ENCODE data around the gene ALPK1. TPM values are rescaled to one million over a fixed set of nuclear protein-coding genes. Genes with fewer than 3 reads are reported as not detected.
A peak's percentile ranks its signal among the peaks of the same experiment; 100 is the strongest.

Gene ALPK1
- polyA plus RNA-seq, 2 of the 4 experiments (the other 2 are of a cell fraction): 3.5 to 15.9 TPM

- TF ChIP-seq, protein P1, sequence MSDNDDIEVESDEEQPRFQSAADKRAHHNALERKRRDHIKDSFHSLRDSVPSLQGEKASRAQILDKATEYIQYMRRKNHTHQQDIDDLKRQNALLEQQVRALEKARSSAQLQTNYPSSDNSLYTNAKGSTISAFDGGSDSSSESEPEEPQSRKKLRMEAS (IDR thresholded peaks at IDR 0.05): no peak
- TF ChIP-seq HEYL (CRISPR knock-in tag; IDR thresholded peaks at IDR 0.05) (no peak), POLR2A (IDR thresholded peaks at IDR 0.05; ENCODE audit: low read length) (no peak), SMC3 (IDR thresholded peaks at IDR 0.05) (no peak), TP53 (CRISPR knock-in tag; IDR thresholded peaks at IDR 0.05) (no peak), REST (IDR thresholded peaks at IDR 0.05) (no peak), PHF8 (IDR thresholded peaks at IDR 0.05; ENCODE audit: borderline replicate concordance, low read depth) (no peak), RNF2 (IDR thresholded peaks at IDR 0.05; ENCODE audit: borderline replicate concordance, low read depth) (no peak), HDAC2 (IDR thresholded peaks at IDR 0.05) (no peak), E2F6 (IDR thresholded peaks at IDR 0.05; ENCODE audit: borderline replicate concordance, low read depth) (no peak), CTCF (IDR thresholded peaks at IDR 0.05) (no peak), CBX2 (IDR thresholded peaks at IDR 0.05; ENCODE audit: borderline replicate concordance, low read depth) (no peak), NR3C1 (IDR thresholded peaks at IDR 0.05) (no peak), CEBPB (IDR thresholded peaks at IDR 0.05) (no peak), EHMT2 (IDR thresholded peaks at IDR 0.05; ENCODE audit: low read depth) (no peak), MAZ (IDR thresholded peaks at IDR 0.05; ENCODE audit: borderline replicate concordance, low read depth, low read length) (no peak), FOSL2 (IDR thresholded peaks at IDR 0.05) (no peak), FOSL2 (CRISPR knock-in tag; IDR thresholded peaks at IDR 0.05) (no peak), RFX5 (IDR thresholded peaks at IDR 0.05) (no peak), NPAS2 (CRISPR knock-in tag; IDR thresholded peaks at IDR 0.05; ENCODE audit: borderline replicate concordance) (no peak), SREBF2 (IDR thresholded peaks at IDR 0.05) (no peak)
- no peak for FAIRE-seq
These were observed 28.4 kb downstream of the ALPK1 start for GRCh38 chr4:112325530-112325929.

DNA sequence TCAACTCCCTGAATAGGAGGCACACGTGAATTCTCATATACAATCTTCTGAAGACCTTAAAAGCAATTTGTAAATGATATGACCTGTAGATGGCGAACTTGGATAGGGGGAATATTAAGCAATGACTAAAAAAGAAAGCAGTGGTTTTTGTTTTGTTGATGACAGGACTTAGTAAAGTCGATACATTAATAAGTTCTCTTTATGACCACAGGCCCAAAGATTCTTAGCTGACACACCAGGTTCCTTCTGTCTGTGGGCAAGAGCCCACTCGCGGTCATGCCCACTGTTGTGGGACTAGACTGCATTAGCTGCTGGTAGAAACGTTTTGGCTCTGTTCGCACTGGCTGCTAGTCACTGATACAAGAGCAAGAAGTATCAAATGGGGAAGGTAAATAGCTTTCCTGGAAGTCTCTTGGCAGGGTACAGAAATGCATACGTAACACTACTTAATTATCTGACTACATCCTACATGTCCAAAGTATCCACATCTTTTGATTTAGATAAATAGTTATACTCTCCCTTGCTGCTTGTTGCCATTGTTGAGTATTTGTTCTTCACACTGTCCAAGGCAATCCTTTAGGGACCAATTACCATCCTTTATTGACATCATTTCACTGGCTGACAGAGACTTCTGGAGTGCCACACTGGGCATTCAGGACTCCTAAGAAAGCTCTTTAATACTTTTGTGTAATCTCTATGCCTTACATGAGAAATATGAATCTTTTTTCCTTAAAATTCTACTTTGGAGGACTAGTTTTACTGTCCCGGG, 31.0 kb downstream of the ALPK1 start:
- no peaks in the 10 kb centered on the region for H3K9me3 ChIP-seq
- ChIA-PET POLR2A (no interaction called here), CTCF (interaction anchor here (0.6 to 7.5 kb wide), 24 partner anchors 10 to 610 kb away, joined by 3 to 69 read pairs (median 3); partner anchors contain the start of gene TIFA)
- DNase-seq (ENCODE audit: low read depth in 1 of 2, low spot score in 1 of 2): peak in 1 of 2 experiments; percentile 27
- no peak overlapping the region for H3K27ac ChIP-seq
- no peaks in the 10 kb centered on the region for H3K4me1 ChIP-seq
- TF ChIP-seq CTCF (IDR thresholded peaks at IDR 0.05) (peak; percentile 51), EHMT2 (IDR thresholded peaks at IDR 0.05; ENCODE audit: low read depth) (no peak), KDM5A (IDR thresholded peaks at IDR 0.05) (no peak), JUN (IDR thresholded peaks at IDR 0.05) (no peak), SMC3 (IDR thresholded peaks at IDR 0.05) (peak; percentile 37; the same call in 2 of the 3 replicates), HES2 (IDR thresholded peaks at IDR 0.05) (no peak), CHD4 (IDR thresholded peaks at IDR 0.05; ENCODE audit: borderline replicate concordance) (no peak), RAD21 (conservative IDR thresholded peaks at IDR 0.05 in 1 of 2, IDR thresholded peaks at IDR 0.05 in 1 of 2) (peak; percentile 63 to 67), HDAC2 (IDR thresholded peaks at IDR 0.05) (no peak), HOXA7 (CRISPR knock-in tag; IDR thresholded peaks at IDR 0.05) (no peak)
- peak; percentile 43 to 47; a peak in 1 of 6 replicates for ATAC-seq
- FAIRE-seq: no peak
- 67% methylated on average over 9 of the region's 9 CpGs for WGBS (ENCODE audit: missing lambda C conversion rate)
- no peak overlapping the region for H3K4me3 ChIP-seq
- no peak overlapping the region for H3K4me2 ChIP-seq

More at GRCh38 chr4:112325530-112325929, 28.4 kb downstream of the ALPK1 start:
- Histone ChIP-seq H3K4me3 (no peak overlapping the region), H3K27ac (no peak overlapping the region), H3K4me2 (no peak overlapping the region), H3K9me3 (no peaks in the 10 kb centered on the region), H3K4me1 (no peaks in the 10 kb centered on the region)
- ChIA-PET CTCF (interaction anchor here (0.7 to 0.9 kb wide), 3 partner anchors 92 to 217 kb away, joined by 3 to 4 read pairs (median 3); no protein-coding TSS in a partner anchor), POLR2A (no interaction called here)
- no peak for ATAC-seq
- WGBS (ENCODE audit: missing lambda C conversion rate): 93% methylated on average over 6 of the region's 6 CpGs
- no peak for DNase-seq (ENCODE audit: low read depth in 1 of 2, low spot score in 1 of 2)

Data from A549 (cell line).